ENCODE data around the gene CREB3L2.

Gene CREB3L2

GRCh38 chr7:137880432-137880831, 121.5 kb downstream of the CREB3L2 start:
- no peak for FAIRE-seq
- no peak for DNase-seq (ENCODE audit: insufficient read length, low spot score)

- DNase-seq (ENCODE audit: insufficient read length, low spot score) (no peak), FAIRE-seq (no peak)
Observed at GRCh38 chr7:137879357-137880158, 122.3 kb downstream of the CREB3L2 start.

- no peak for FAIRE-seq
- no peak for DNase-seq (ENCODE audit: insufficient read length, low spot score)
Observed at GRCh38 chr7:137878333-137878961, 123.4 kb downstream of the CREB3L2 start.

GRCh38 chr7:137877027-137877675, 124.7 kb downstream of the CREB3L2 start:
- no peak for FAIRE-seq

GRCh38 chr7:137875746-137876145, 126.1 kb downstream of the CREB3L2 start:
- DNase-seq (ENCODE audit: insufficient read length, low spot score) (no peak), FAIRE-seq (no peak)

More at GRCh38 chr7:137877027-137877675, 124.7 kb downstream of the CREB3L2 start:
- DNase-seq (ENCODE audit: insufficient read length, low spot score), result no peak

- no peak for FAIRE-seq
- peak; percentile 10 for DNase-seq (ENCODE audit: insufficient read length, low spot score)
Observed at GRCh38 chr7:137873979-137874777, 127.7 kb downstream of the CREB3L2 start.

GRCh38 chr7:137873524-137873923, 128.4 kb downstream of the CREB3L2 start:
- FAIRE-seq, result no peak

GRCh38 chr7:137871170-137871915, 130.5 kb downstream of the CREB3L2 start:
- no peak for FAIRE-seq
- no peak for DNase-seq (ENCODE audit: insufficient read length, low spot score)

More at GRCh38 chr7:137873524-137873923, 128.4 kb downstream of the CREB3L2 start:
- DNase-seq (ENCODE audit: insufficient read length, low spot score), result no peak

- FAIRE-seq (no peak), DNase-seq (ENCODE audit: insufficient read length, low spot score) (no peak)
Observed at GRCh38 chr7:137870684-137871083, 131.2 kb downstream of the CREB3L2 start.

GRCh38 chr7:137870078-137870477, 131.8 kb downstream of the CREB3L2 start:
- FAIRE-seq (no peak), DNase-seq (ENCODE audit: insufficient read length, low spot score) (no peak)

GRCh38 chr7:137869260-137869659, 132.6 kb downstream of the CREB3L2 start:
- no peak for FAIRE-seq
- DNase-seq (ENCODE audit: insufficient read length, low spot score), result no peak

- FAIRE-seq (no peak), DNase-seq (ENCODE audit: insufficient read length, low spot score) (no peak)
Observed at GRCh38 chr7:137867289-137867688, 134.6 kb downstream of the CREB3L2 start.

GRCh38 chr7:137865764-137866163, 136.1 kb downstream of the CREB3L2 start:
- DNase-seq (ENCODE audit: insufficient read length, low spot score) (no peak), FAIRE-seq (no peak)

GRCh38 chr7:137862964-137863363, 138.9 kb downstream of the CREB3L2 start:
- FAIRE-seq (no peak), DNase-seq (ENCODE audit: insufficient read length, low spot score) (no peak)

- DNase-seq (ENCODE audit: insufficient read length, low spot score) (no peak), FAIRE-seq (no peak)
Observed at GRCh38 chr7:137862358-137862757, 139.5 kb downstream of the CREB3L2 start.

GRCh38 chr7:137860542-137860941, 141.3 kb downstream of the CREB3L2 start:
- no peak for FAIRE-seq

GRCh38 chr7:137853053-137853452, 148.8 kb downstream of the CREB3L2 start:
- DNase-seq (ENCODE audit: insufficient read length, low spot score) (no peak), FAIRE-seq (no peak)

More at GRCh38 chr7:137860542-137860941, 141.3 kb downstream of the CREB3L2 start:
- no peak for DNase-seq (ENCODE audit: insufficient read length, low spot score)

- no peak for DNase-seq (ENCODE audit: insufficient read length, low spot score)
- FAIRE-seq, result no peak
Observed at GRCh38 chr7:137852108-137852507, 149.8 kb downstream of the CREB3L2 start.

- FAIRE-seq (no peak), DNase-seq (ENCODE audit: insufficient read length, low spot score) (no peak)
Observed at GRCh38 chr7:137850972-137851945, 150.6 kb downstream of the CREB3L2 start.

All from HTR-8/SVneo (cell line).